Inflammatory macrophage treated with lipopolysaccharide for 4 hours (primary cell): ENCODE measurements around the gene SH3YL1.
"Not testable (repeated sequence)": the region's sequence is repeated elsewhere in the genome, so short reads cannot be mapped to it uniquely, and the experiment has no call there.

Source experiments
- DNase-seq: peaks from one replicate; pipeline ENCODE4 v3.0.0-alpha.2; 2020

Gene SH3YL1

GRCh38 chr2:176917-177316 lies 86.9 kb downstream of the SH3YL1 start:
- DNase-seq = no peak

DNA sequence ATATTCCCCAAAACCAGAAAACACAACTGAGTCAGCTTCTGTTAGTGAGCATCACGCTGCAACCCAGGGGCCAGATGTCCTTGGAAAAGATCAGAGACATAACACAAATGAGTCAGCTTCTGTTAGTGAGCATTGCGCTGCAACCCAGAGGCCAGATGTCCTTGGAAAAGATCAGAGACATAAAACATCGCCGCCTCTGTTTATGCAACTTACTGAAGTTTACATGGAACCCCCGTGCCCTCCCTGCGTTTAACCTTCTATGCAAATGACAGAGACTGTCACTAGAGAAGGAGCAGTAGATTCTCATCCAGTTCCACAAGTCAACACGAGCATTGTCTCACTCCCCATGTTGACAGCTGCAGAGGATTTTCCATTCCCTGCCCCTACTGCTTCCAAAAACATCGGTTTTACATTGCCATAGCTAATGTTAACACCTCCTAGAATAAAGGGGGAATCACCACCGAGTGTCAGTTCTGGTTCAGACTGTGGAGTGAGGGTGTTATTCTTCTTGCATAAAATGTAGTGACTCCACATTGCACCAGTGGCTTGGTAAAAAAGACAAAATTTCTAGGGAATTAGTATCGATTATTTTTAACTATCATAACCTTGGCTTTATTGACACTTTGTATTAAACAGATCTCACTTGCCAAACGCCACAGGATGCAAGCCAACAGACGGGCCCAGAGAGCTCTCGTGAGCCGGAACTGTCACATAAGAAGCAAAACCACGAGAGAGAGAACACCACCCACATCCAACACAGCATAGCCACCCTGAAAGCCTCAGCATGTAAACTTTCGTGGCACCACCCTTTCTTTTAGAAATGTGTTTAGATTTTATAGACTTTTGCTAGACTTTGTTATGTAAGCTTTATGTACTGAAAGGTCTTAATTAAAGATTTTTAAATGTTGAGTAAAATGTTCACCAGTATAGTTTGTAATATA lies 87.7 kb downstream of the SH3YL1 start:
- DNase-seq = no peak

GRCh38 chr2:175161-175786 lies 88.6 kb downstream of the SH3YL1 start:
- DNase-seq = no peak

GRCh38 chr2:172120-172519 lies 91.7 kb downstream of the SH3YL1 start:
- not testable (repeated sequence) for DNase-seq

GRCh38 chr2:169741-170140 lies 94.1 kb downstream of the SH3YL1 start:
- DNase-seq = no peak
